ENCODE results near the gene APOA4.

The APOA4 gene

GRCh38 chr11:116773203-116774097 is 49.7 kb downstream of the APOA4 start:
- no peak for DNase-seq

- DNase-seq, result peak; percentile 95
These were observed 50.5 kb downstream of the APOA4 start, which contains the start of gene BUD13 for GRCh38 chr11:116772443-116773202. Gene BUD13 (minus strand): TSS chr11:116772987. CDS start chr11:116772964, 23 bp downstream.

- no peak for DNase-seq
These were observed 51.2 kb downstream of the APOA4 start for GRCh38 chr11:116771935-116772334.

All from CD4-positive, alpha-beta T cell treated with Interleukin-17A for 4 hours (primary cell).